ENCODE data around the gene AKT3.

Gene AKT3

GRCh38 chr1:243731974-243732625 is 117.9 kb downstream of the AKT3 start:
- DNase-seq (ENCODE audit: low read depth), result no peak

GRCh38 chr1:243731301-243731891 is 118.6 kb downstream of the AKT3 start:
- no peak for DNase-seq (ENCODE audit: low read depth)

GRCh38 chr1:243730487-243731150 is 119.4 kb downstream of the AKT3 start:
- no peak for DNase-seq (ENCODE audit: low read depth)

- no peak for DNase-seq (ENCODE audit: low read depth)
Observed at GRCh38 chr1:243729956-243730355, 120.1 kb downstream of the AKT3 start.

- no peak for DNase-seq (ENCODE audit: low read depth)
Observed at GRCh38 chr1:243727503-243728203, 122.4 kb downstream of the AKT3 start.

- DNase-seq (ENCODE audit: low read depth), result no peak
Observed at GRCh38 chr1:243726806-243727502, 123.1 kb downstream of the AKT3 start.

GRCh38 chr1:243725846-243726245 is 124.2 kb downstream of the AKT3 start:
- no peak for DNase-seq (ENCODE audit: low read depth)

- DNase-seq (ENCODE audit: low read depth), result no peak
Observed at GRCh38 chr1:243725075-243725474, 125.0 kb downstream of the AKT3 start.

GRCh38 chr1:243723458-243724043 is 126.5 kb downstream of the AKT3 start:
- DNase-seq (ENCODE audit: low read depth), result no peak

- no peak for DNase-seq (ENCODE audit: low read depth)
Observed at GRCh38 chr1:243723050-243723449, 127.0 kb downstream of the AKT3 start.

GRCh38 chr1:243719476-243719875 is 130.6 kb downstream of the AKT3 start:
- DNase-seq (ENCODE audit: low read depth), result no peak

GRCh38 chr1:243718893-243719292 is 131.2 kb downstream of the AKT3 start:
- no peak for DNase-seq (ENCODE audit: low read depth)

GRCh38 chr1:243718022-243718421 is 132.0 kb downstream of the AKT3 start:
- no peak for DNase-seq (ENCODE audit: low read depth)

- DNase-seq (ENCODE audit: low read depth), result no peak
Observed at GRCh38 chr1:243716906-243717305, 133.1 kb downstream of the AKT3 start.

- no peak for DNase-seq (ENCODE audit: low read depth)
Observed at GRCh38 chr1:243715285-243715684, 134.8 kb downstream of the AKT3 start.

- no peak for DNase-seq (ENCODE audit: low read depth)
Observed at GRCh38 chr1:243713470-243714186, 136.4 kb downstream of the AKT3 start.

GRCh38 chr1:243712941-243713340 is 137.1 kb downstream of the AKT3 start:
- no peak for DNase-seq (ENCODE audit: low read depth)

GRCh38 chr1:243712242-243712641 is 137.8 kb downstream of the AKT3 start:
- DNase-seq (ENCODE audit: low read depth), result no peak

- DNase-seq (ENCODE audit: low read depth), result no peak
Observed at GRCh38 chr1:243710467-243710866, 139.6 kb downstream of the AKT3 start.

GRCh38 chr1:243708210-243708609 is 141.8 kb downstream of the AKT3 start:
- no peak for DNase-seq (ENCODE audit: low read depth)

- no peak for DNase-seq (ENCODE audit: low read depth)
Observed at GRCh38 chr1:243706563-243706962, 143.5 kb downstream of the AKT3 start.

Measured in stimulated activated CD8-positive, alpha-beta memory T cell treated with anti-CD3 and anti-CD28 coated beads, Interleukin-12 subunit alpha, Interleukin-12 subunit beta, amount 100 ng/mL, for 1 hour (primary cell).